ENCODE results near the gene GJA10.

- TF ChIP-seq TAF1 (IDR thresholded peaks at IDR 0.05; ENCODE audit: borderline replicate concordance, low read depth, low read length), result no peak
- no peak for TF ChIP-seq POLR2A (IDR thresholded peaks at IDR 0.05; ENCODE audit: low read depth, low read length)
- TF ChIP-seq POLR2AphosphoS5 (IDR thresholded peaks at IDR 0.05; ENCODE audit: low read depth, low read length), result no peak
Observed at GRCh38 chr6:89944826-89945407, 50.6 kb downstream of the GJA10 start.
